Ramos (cell line): Measurements from ENCODE around the gene CCDC87.
"Not testable (repeated sequence)": the region's sequence is repeated elsewhere in the genome, so short reads cannot be mapped to it uniquely, and the experiment has no call there.

Experiments used
- in situ Hi-C: fragments of 300-500 bp; cut with MboI; formaldehyde crosslinking; loops from one replicate; pipeline ENCODE4 v1.14.3; 2022; ENCODE audit warnings: low sequenced_read_pairs; ENCODE audit not compliant: unreplicated experiment

The CCDC87 gene

DNA sequence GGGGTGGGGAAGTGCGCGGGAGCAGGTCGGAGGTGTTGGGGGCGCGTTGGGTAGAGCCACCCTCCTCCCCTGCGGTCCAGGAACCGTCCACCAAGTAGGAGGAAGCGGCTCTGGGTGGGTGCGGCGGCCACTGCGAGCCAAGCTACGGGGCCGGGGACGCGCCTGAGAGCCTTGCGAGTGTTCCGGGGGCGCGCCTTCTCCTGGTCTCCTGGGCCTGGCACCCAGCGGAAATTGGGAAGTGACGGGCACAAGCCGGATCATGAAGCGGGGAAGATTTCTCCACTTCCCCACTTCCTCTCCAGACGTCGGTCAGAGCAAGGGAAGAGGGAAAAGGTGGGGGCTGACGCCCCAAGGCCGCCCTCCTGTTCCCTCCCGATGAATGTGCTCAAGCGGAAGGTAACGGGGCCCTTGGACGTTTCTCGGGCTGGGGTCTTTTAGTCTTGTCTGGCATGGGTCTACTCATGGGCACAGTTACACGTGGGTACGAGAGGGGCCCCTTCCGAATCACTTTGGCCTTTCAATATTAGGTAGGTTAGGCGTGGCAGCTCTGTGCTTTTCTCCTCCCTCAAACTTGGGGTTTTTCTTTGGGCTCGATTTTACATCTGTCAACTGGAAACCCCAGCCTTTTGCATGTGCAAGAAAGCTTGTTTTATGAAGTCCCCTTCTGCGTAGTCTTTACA lies 24.4 kb upstream of the CCDC87 start:
- in situ Hi-C loops, result no loop called here

DNA sequence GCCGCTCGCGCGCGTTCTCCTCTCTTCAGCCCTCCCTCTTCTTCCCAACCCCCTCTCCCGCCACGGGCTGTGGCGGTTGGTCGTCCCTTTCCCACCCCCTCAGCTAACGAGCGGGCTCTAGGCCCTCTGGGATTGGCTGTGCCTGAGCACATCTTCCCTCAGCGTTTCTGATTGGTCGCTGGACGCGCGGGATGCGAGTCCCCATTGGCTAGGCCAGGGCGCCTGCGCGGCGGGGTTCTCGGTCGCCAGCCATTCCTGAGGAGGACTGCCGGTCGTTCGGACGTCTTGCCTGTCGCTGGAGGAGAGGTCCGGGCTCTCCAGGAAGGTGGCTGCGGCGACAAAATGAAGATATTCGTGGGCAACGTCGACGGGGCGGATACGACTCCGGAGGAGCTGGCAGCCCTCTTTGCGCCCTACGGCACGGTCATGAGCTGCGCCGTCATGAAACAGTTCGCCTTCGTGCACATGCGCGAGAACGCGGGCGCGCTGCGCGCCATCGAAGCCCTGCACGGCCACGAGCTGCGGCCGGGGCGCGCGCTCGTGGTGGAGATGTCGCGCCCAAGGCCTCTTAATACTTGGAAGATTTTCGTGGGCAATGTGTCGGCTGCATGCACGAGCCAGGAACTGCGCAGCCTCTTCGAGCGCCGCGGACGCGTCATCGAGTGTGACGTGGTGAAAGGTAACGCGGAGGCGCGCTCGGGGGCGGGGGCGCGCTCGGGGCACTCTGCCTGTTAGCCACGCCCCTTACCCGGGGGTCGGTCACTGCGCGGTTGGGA lies 23.7 kb upstream of the CCDC87 start, which contains the start of gene RBM14:
Gene RBM14, plus strand, starts transcription at position 252 of the 776 bp plus-strand sequence. Its CDS starts 91 bp downstream, at position 343.
- in situ Hi-C loops, result no loop called here

- in situ Hi-C loops, result no loop called here
Observed at GRCh38 chr11:66614073-66614472, 21.2 kb upstream of the CCDC87 start.

- in situ Hi-C loops, result no loop called here
Observed at GRCh38 chr11:66612458-66612857, 19.6 kb upstream of the CCDC87 start.

DNA sequence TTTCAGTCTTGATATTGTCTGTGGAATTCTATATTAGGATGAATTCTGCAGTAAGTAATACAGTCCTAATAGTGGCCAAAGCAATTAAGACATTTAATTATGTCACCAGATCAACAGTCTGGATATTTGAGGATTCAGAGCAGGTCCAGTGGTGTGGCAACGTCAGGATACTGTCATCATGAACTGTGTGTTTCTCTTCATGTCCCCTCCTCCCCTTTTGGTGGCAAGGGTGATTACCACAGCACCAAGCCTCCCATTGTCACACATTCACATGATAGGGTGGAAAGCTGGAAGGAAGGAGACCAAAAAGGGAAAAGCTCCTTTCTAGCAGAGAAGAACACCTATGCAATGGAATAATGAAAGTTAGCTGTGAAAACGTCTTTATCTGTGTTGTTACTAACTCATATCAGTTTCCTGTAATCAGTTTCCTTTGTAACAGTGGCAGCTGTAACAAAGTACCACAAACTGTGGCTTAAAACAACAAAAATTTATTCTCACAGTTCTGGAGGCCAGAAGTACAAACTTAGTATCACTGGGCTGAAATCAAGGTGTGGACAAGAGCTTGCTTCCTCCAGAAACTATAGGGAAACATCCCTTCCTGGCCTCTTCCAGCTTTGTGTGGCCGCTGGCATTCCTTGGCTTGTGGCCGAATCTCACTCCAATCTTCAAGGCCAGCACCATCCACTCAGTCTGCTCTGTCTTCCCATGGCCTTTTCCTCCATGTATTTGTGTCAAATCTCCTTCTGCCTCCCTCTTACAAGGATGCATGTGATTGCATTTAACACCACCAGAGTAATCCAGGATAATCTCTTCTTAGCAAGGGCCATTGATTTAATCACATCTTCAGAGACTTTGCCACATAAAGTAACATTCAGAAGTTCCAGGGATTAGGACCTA lies 17.1 kb upstream of the CCDC87 start:
- in situ Hi-C loops, result no loop called here

- in situ Hi-C loops, result no loop called here
Observed at GRCh38 chr11:66607126-66607834, 14.4 kb upstream of the CCDC87 start.

DNA sequence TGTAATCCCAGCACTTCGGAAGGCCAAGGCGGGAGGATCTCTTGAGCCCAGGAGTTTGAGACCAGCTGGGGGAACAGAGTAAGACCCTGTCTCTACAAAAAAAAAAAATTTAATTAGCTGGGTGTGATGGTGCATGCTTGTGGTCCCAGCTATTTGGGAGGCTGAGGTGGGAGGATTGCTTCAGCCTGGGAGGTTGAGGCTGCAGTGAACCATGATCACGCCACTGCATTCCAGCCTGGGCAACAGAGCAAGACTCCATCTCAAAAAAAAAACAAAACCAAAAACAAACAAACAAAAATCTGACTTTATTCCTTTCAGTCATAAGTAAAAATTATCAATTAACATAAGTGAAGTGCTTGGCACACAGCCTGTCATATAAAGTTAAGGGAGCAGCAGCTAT lies 13.7 kb upstream of the CCDC87 start:
- in situ Hi-C loops, result not testable (repeated sequence)

DNA sequence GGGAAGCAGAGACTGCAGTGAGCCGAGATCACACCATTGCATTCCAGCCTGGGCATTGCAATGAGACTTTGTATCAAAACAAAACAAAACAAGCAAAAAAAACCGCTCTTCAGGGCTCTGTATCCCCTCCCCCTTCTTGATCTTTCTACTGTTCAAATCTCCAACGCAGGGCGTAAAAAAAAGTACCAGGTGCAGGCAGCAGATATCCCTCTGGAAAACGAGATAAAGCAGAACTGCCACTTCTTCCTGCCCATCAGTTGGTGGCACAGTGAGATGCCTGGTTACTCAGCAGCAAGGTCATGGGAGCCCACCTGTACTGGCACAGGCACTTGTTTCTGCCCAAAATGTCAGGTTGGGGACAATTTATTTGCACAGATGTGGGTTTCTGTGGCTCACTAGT lies 11.3 kb upstream of the CCDC87 start:
- in situ Hi-C loops, result no loop called here

DNA sequence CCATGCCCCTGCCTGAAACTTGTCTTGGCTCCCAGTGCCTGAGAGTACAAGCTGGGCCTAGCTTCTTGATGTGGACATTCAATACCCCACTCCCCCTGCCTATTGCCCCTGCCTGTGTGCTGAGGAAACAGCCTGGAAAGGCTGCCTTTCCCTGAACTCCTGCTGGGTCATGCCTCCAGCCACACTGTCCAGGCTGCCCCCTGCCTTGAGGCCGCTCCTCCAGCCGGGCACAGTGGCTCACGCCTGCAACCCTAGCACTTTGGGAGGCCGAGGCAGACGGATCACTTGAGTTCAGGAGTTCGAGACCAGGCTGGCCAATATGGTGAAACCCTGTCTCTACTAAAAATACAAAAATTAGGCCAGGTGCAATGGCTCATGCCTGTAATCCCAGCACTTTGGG lies 10.2 kb upstream of the CCDC87 start:
- in situ Hi-C loops, result no loop called here

GRCh38 chr11:66600631-66601233 lies 7.9 kb upstream of the CCDC87 start:
- in situ Hi-C loops, result no loop called here

DNA sequence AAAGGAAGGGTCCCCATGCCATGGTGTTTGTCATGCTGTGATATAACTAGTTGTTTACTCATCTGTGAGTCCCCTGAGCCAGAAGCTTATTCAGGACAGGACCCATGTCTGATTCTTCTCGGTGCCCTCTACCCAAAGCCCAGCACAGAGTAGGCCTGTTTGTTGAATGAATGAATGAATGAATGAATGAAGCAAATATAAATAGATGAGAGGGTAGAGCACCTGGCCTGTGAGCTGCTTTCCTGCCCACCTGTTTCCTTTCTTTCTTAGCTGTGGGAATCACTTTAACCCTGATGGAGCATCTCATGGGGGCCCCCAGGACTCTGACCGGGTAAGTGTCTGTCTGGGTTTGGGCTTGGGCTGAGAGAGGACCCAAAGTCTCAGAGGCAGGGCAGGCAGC lies 7.4 kb upstream of the CCDC87 start:
- in situ Hi-C loops, result no loop called here

- in situ Hi-C loops, result no loop called here
Observed at GRCh38 chr11:66598993-66599392, 6.1 kb upstream of the CCDC87 start.

- in situ Hi-C loops, result no loop called here
Observed at GRCh38 chr11:66595245-66595904, 2.5 kb upstream of the CCDC87 start.

- in situ Hi-C loops, result no loop called here
Observed at GRCh38 chr11:66593650-66594049, 787 bp upstream of the CCDC87 start.

GRCh38 chr11:66593303-66593635 lies 406 bp upstream of the CCDC87 start:
- in situ Hi-C loops, result no loop called here

GRCh38 chr11:66591175-66591574 lies 1.7 kb downstream of the CCDC87 start:
- in situ Hi-C loops, result no loop called here

DNA sequence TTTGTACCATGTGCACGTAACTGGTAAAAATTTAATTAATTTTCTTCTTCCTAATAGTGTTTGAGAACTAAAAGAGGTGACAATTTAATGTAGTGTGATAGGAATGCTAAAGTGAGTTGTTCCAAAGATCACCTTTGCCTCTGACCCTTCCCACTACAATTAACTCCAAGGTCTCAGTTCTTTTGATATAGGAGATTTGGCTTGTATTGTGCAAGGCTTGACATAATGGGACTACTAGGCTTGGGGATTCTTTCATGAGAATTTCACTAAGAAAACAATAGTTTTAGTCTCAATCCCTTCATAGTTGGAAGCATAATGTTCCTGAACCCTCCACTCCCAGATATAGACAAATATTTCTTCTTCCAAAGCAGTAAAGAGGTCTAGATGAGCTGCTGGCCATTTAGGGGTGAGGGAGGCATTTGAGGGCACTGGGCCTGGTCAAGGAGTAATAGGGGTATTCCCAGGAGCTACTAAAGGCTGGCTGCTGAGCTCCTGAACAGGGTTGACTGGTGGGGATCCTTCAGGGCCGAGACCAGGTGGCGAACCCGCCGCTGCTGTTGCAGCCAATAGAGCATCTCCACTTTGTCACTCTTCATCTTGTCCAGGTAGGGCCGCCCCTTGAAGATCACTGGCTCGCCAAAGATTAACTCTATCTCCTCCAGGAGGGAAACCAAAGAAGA lies 2.7 kb downstream of the CCDC87 start:
- in situ Hi-C loops, result no loop called here

DNA sequence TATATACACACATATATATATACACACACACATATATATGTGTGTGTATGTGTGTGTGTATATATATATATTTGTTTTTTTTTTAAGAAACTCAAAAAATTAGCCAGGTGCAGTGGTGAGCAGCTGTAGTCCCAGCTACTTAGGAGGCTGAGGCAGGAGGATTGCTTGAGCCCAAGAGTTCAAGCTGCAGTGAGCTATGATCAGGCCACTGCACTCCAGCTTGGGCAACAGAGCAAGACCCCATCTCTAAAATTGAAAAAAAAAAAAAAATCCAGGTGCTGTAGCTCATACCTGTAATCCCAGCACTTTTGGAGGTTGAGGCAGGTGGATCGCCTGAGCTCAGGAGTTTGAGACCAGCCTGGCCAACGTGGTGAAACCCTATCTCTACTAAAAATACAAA lies 3.5 kb downstream of the CCDC87 start:
- in situ Hi-C loops, result not testable (repeated sequence)

GRCh38 chr11:66586136-66586535 lies 6.7 kb downstream of the CCDC87 start:
- in situ Hi-C loops, result no loop called here
